Progenitor cell of endocrine pancreas (in vitro differentiated cells): Measurements from ENCODE around the gene RPL41. TPM values are rescaled to one million over a fixed set of nuclear protein-coding genes. Genes with fewer than 3 reads are reported as not detected.
A peak's percentile ranks its signal among the peaks of the same experiment; 100 is the strongest.

Experiments
- DNase-seq: peaks from one replicate; pipeline ENCODE4 v3.0.0; 2021; ENCODE audit warnings: low spot score; ENCODE audit not compliant: unreplicated experiment
- H3K27ac Mint-ChIP-seq: 2 replicates; pipeline ENCODE4 v1.8.0; 2021; ENCODE audit warnings: mild to moderate bottlenecking, moderate library complexity, mixed read lengths
- H3K27me3 Mint-ChIP-seq: 2 replicates; pipeline ENCODE4 v1.8.0; 2021; ENCODE audit warnings: mixed read lengths
- H3K36me3 Mint-ChIP-seq: 2 replicates; pipeline ENCODE4 v1.8.0; 2022; ENCODE audit warnings: mixed read lengths; ENCODE audit not compliant: insufficient read depth
- H3K4me1 Mint-ChIP-seq: 2 replicates; pipeline ENCODE4 v1.8.0; 2021; ENCODE audit warnings: low read depth, mixed read lengths
- H3K4me3 Mint-ChIP-seq: 2 replicates; pipeline ENCODE4 v1.8.0; 2021; ENCODE audit warnings: low read depth, mild to moderate bottlenecking, moderate library complexity, mixed read lengths
- H3K9me3 Mint-ChIP-seq: 2 replicates; pipeline ENCODE4 v1.8.0; 2021; ENCODE audit warnings: low read depth, mixed read lengths
- total RNA-seq: library from RNA; stranded (reverse); gene quantifications from 2 replicates; pipeline ENCODE4 v1.2.1, GENCODE V29; 2021
- TF ChIP-seq, protein P1 (sequence below): fragments of 200-600 bp; sonication (generic); IDR thresholded peaks from one replicate; pipeline ENCODE4 v1.5.0; 2021; ENCODE audit warnings: antibody characterized with exemption, mild to moderate bottlenecking; ENCODE audit not compliant: unreplicated experiment

The RPL41 gene
- total RNA-seq, 1 donor from 2014 or later, result 3,912 TPM

GRCh38 chr12:56160193-56160763 lies 43.8 kb downstream of the RPL41 start:
- Mint-ChIP-seq H3K27me3 (no peaks in the 10 kb centered on the region), H3K27ac (peak overlapping the region; percentile 91), H3K9me3 (no peaks in the 10 kb centered on the region), H3K36me3 (peaks cover 37% of the 10 kb centered on the region), H3K4me3 (peak overlapping the region; percentile 94), H3K4me1 (peaks cover 31% of the 10 kb centered on the region)
- TF ChIP-seq, protein P1, sequence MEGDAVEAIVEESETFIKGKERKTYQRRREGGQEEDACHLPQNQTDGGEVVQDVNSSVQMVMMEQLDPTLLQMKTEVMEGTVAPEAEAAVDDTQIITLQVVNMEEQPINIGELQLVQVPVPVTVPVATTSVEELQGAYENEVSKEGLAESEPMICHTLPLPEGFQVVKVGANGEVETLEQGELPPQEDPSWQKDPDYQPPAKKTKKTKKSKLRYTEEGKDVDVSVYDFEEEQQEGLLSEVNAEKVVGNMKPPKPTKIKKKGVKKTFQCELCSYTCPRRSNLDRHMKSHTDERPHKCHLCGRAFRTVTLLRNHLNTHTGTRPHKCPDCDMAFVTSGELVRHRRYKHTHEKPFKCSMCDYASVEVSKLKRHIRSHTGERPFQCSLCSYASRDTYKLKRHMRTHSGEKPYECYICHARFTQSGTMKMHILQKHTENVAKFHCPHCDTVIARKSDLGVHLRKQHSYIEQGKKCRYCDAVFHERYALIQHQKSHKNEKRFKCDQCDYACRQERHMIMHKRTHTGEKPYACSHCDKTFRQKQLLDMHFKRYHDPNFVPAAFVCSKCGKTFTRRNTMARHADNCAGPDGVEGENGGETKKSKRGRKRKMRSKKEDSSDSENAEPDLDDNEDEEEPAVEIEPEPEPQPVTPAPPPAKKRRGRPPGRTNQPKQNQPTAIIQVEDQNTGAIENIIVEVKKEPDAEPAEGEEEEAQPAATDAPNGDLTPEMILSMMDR, result no peak
- no peak for DNase-seq

GRCh38 chr12:56160894-56161689 lies 44.7 kb downstream of the RPL41 start:
- no peaks in the 10 kb centered on the region for H3K9me3 Mint-ChIP-seq
- H3K27ac Mint-ChIP-seq, result peak overlapping the region; percentile 91
- peaks cover 31% of the 10 kb centered on the region for H3K4me1 Mint-ChIP-seq
- no peak for DNase-seq
- no peaks in the 10 kb centered on the region for H3K27me3 Mint-ChIP-seq
- peak overlapping the region; percentile 94 for H3K4me3 Mint-ChIP-seq
- H3K36me3 Mint-ChIP-seq, result peaks cover 37% of the 10 kb centered on the region
- TF ChIP-seq, protein P1, result no peak

- H3K9me3 Mint-ChIP-seq, result no peaks in the 10 kb centered on the region
- H3K4me1 Mint-ChIP-seq, result peaks cover 31% of the 10 kb centered on the region
- TF ChIP-seq, protein P1, result no peak
- peaks cover 37% of the 10 kb centered on the region for H3K36me3 Mint-ChIP-seq
- H3K27ac Mint-ChIP-seq, result peak overlapping the region; percentile 91
- H3K4me3 Mint-ChIP-seq, result peak overlapping the region; percentile 94
- no peak for DNase-seq
- no peaks in the 10 kb centered on the region for H3K27me3 Mint-ChIP-seq
Observed at GRCh38 chr12:56161690-56162351, 45.4 kb downstream of the RPL41 start.

- Mint-ChIP-seq H3K36me3 (peaks cover 40% of the 10 kb centered on the region), H3K4me3 (no peak overlapping the region), H3K27me3 (no peaks in the 10 kb centered on the region), H3K9me3 (no peaks in the 10 kb centered on the region), H3K4me1 (peaks cover 24% of the 10 kb centered on the region), H3K27ac (peak overlapping the region; percentile 91)
- no peak for DNase-seq
- TF ChIP-seq, protein P1, result no peak
Observed at GRCh38 chr12:56162468-56163290, 46.2 kb downstream of the RPL41 start.
